Measurements from ENCODE around the gene IQGAP2. TPM values are rescaled to one million over a fixed set of nuclear protein-coding genes. Genes with fewer than 3 reads are reported as not detected.

IQGAP2 gene
- total RNA-seq, 1 experiment from 2014 or later = 0.59 TPM

GRCh38 chr5:76413746-76414145, 10.7 kb downstream of the IQGAP2 start:
- intact Hi-C loops (cut with micrococcal nuclease; ENCODE audit: unreplicated experiment) = no loop called here
- TF ChIP-seq TCF7L2 (IDR thresholded peaks at IDR 0.05; ENCODE audit: low read depth, low read length) (no peak), POLR2AphosphoS5 (IDR thresholded peaks at IDR 0.05; ENCODE audit: low read depth, low read length) (no peak), CTCF (IDR thresholded peaks at IDR 0.05) (no peak)
- no peaks in the 10 kb centered on the region for H3K36me3 ChIP-seq (ENCODE audit: control insufficient read depth, insufficient read depth, low read length)
- ChIA-PET POLR2A (no interaction called here), CTCF (no interaction called here)
- no peak for DNase-seq (ENCODE audit: low read depth, low spot score)
- H3K4me3 ChIP-seq (ENCODE audit: low read depth in 2 of 2, low read length in 2 of 2) = no peak overlapping the region
- BruUV-seq (replicated peaks) = no TSS peak
- no peaks in the 10 kb centered on the region for H3K9me3 ChIP-seq (ENCODE audit: control insufficient read depth, insufficient read depth, low read depth, low read length)
- no peaks in the 10 kb centered on the region; the same call in 1 of the 2 replicates for H3K27me3 ChIP-seq (ENCODE audit: control insufficient read depth, insufficient read depth, low read length)
- no peaks in the 10 kb centered on the region for H3K4me1 ChIP-seq (ENCODE audit: control insufficient read depth, insufficient read depth, low read length)
- in situ Hi-C loops (cut with HindIII; ENCODE audit: low pct_unique_long_range_greater_than_20kb, low sequenced_read_pairs) = no loop called here
- no peak overlapping the region for H3K27ac ChIP-seq (ENCODE audit: low read length)
- ATAC-seq = no peak

- intact Hi-C loops (cut with micrococcal nuclease; ENCODE audit: unreplicated experiment) (no loop called here), in situ Hi-C loops (cut with HindIII; ENCODE audit: low pct_unique_long_range_greater_than_20kb, low sequenced_read_pairs) (no loop called here)
- CTCF ChIA-PET = no interaction called here
- H3K27me3 ChIP-seq (ENCODE audit: control insufficient read depth, insufficient read depth, low read length) = no peaks in the 10 kb centered on the region; the same call in 1 of the 2 replicates
- POLR2A ChIA-PET = no interaction called here
- TF ChIP-seq CTCF (IDR thresholded peaks at IDR 0.05) = no peak
- no peak for TF ChIP-seq TCF7L2 (IDR thresholded peaks at IDR 0.05; ENCODE audit: low read depth, low read length)
- TF ChIP-seq SIN3A (IDR thresholded peaks at IDR 0.05; ENCODE audit: borderline replicate concordance, insufficient read depth, low read depth, low read length) = no peak
- no peak for TF ChIP-seq POLR2AphosphoS5 (IDR thresholded peaks at IDR 0.05; ENCODE audit: low read depth, low read length)
- no peak for TF ChIP-seq REST (IDR thresholded peaks at IDR 0.05; ENCODE audit: insufficient read depth in 1 of 2, low read depth in 2 of 2, low read length in 1 of 2)
- DNase-seq (ENCODE audit: low read depth, low spot score) (no peak), ATAC-seq (no peak)
- no peak overlapping the region for H3K27ac ChIP-seq (ENCODE audit: low read length)
- H3K9me3 ChIP-seq (ENCODE audit: control insufficient read depth, insufficient read depth, low read depth, low read length) = no peaks in the 10 kb centered on the region
- no peaks in the 10 kb centered on the region for H3K4me1 ChIP-seq (ENCODE audit: control insufficient read depth, insufficient read depth, low read length)
- no peaks in the 10 kb centered on the region for H3K36me3 ChIP-seq (ENCODE audit: control insufficient read depth, insufficient read depth, low read length)
- no TSS peak for BruUV-seq (replicated peaks)
- H3K4me3 ChIP-seq (ENCODE audit: low read depth in 2 of 2, low read length in 2 of 2) = no peak overlapping the region
Measured at GRCh38 chr5:76414788-76415187, 11.7 kb downstream of the IQGAP2 start.
